SU-DHL-6 (cell line): ENCODE results near the gene ABCG4.
"Not testable (repeated sequence)": the region's sequence is repeated elsewhere in the genome, so short reads cannot be mapped to it uniquely, and the experiment has no call there.

Experiments used
- H2AFZ ChIP-seq: fragments of 200-600 bp; sonication (generic); 2 replicates; pipeline ENCODE4 v1.6.1; 2014; ENCODE audit warnings: low read depth, mild to moderate bottlenecking, moderate library complexity, mixed read lengths, antibody characterized with exemption, low read length; ENCODE audit not compliant: severe bottlenecking
- H3F3A ChIP-seq: fragments of 200-600 bp; shearing (Covaris generic); 2 replicates; pipeline ENCODE4 v1.6.0; 2016; ENCODE audit warnings: antibody characterized with exemption, mild to moderate bottlenecking; ENCODE audit not compliant: insufficient read depth
- H3K27ac ChIP-seq: fragments of 200-600 bp; sonication (generic); 2 replicates; pipeline ENCODE4 v1.5.1; 2016; ENCODE audit warnings: low read depth, mild to moderate bottlenecking, low read length, moderate library complexity, mixed read lengths
- H3K27me3 ChIP-seq: fragments of 200-600 bp; sonication (generic), shearing (Covaris generic); 2 replicates; pipeline ENCODE4 v1.6.0; 2014; ENCODE audit warnings: mild to moderate bottlenecking, low read length
- H3K36me3 ChIP-seq: fragments of 200-600 bp; sonication (generic); 2 replicates; pipeline ENCODE4 v1.6.1; 2014; ENCODE audit warnings: mild to moderate bottlenecking, low read length, mixed read lengths
- H3K4me2 ChIP-seq: fragments of 300-600, 200-600 bp; shearing (Covaris generic), sonication (generic); 2 replicates; pipeline ENCODE4 v1.6.0; 2014; ENCODE audit warnings: low read length, low read depth, mild to moderate bottlenecking; ENCODE audit not compliant: poor library complexity, severe bottlenecking
- H3K4me3 ChIP-seq: fragments of 200-600 bp; sonication (generic); 2 replicates; pipeline ENCODE4 v1.5.1; 2014; ENCODE audit warnings: antibody characterized with exemption, low read length, mild to moderate bottlenecking, mixed read lengths; ENCODE audit not compliant: insufficient read depth, poor library complexity, severe bottlenecking
- H3K79me2 ChIP-seq: fragments of 200-600 bp; sonication (generic); 2 replicates; pipeline ENCODE4 v1.6.1; 2014; ENCODE audit warnings: mild to moderate bottlenecking, low read length, moderate library complexity; ENCODE audit not compliant: insufficient read depth
- H3K9ac ChIP-seq: fragments of 200-600 bp; sonication (generic); 2 replicates; pipeline ENCODE4 v1.7.0; 2014; ENCODE audit warnings: mild to moderate bottlenecking, low read length
- H3K9me2 ChIP-seq: fragments of 200-600 bp; sonication (generic); replicated peaks from 2 replicates; pipeline ENCODE4 v1.6.1; 2014; ENCODE audit warnings: low read length; ENCODE audit not compliant: insufficient read depth
- H3K9me3 ChIP-seq: fragments of 200-600 bp; sonication (generic); 2 replicates; pipeline ENCODE4 v1.6.1; 2014; ENCODE audit warnings: low read length, mixed read lengths; ENCODE audit not compliant: insufficient read depth
- H4K20me1 ChIP-seq: fragments of 200-600 bp; sonication (generic); 2 replicates; pipeline ENCODE4 v1.6.1; 2014; ENCODE audit warnings: low read depth, mild to moderate bottlenecking, antibody characterized with exemption, low read length, moderate library complexity, mixed read lengths
- EZH2phosphoT487 ChIP-seq: fragments of 200-600 bp; sonication (generic), shearing (Covaris generic); conservative IDR thresholded peaks from 2 replicates; pipeline ENCODE4 v1.6.1; 2018; ENCODE audit warnings: mild to moderate bottlenecking, antibody characterized with exemption, low read length, moderate library complexity, mixed read lengths
- TF ChIP-seq, protein P1 (sequence below): fragments of 200-600 bp; sonication (generic); IDR thresholded peaks from one replicate; pipeline ENCODE4 v1.5.1; 2017; ENCODE audit warnings: antibody characterized with exemption, mild to moderate bottlenecking, low read length, moderate library complexity; ENCODE audit not compliant: insufficient read depth, poor library complexity, severe bottlenecking

Gene ABCG4

DNA sequence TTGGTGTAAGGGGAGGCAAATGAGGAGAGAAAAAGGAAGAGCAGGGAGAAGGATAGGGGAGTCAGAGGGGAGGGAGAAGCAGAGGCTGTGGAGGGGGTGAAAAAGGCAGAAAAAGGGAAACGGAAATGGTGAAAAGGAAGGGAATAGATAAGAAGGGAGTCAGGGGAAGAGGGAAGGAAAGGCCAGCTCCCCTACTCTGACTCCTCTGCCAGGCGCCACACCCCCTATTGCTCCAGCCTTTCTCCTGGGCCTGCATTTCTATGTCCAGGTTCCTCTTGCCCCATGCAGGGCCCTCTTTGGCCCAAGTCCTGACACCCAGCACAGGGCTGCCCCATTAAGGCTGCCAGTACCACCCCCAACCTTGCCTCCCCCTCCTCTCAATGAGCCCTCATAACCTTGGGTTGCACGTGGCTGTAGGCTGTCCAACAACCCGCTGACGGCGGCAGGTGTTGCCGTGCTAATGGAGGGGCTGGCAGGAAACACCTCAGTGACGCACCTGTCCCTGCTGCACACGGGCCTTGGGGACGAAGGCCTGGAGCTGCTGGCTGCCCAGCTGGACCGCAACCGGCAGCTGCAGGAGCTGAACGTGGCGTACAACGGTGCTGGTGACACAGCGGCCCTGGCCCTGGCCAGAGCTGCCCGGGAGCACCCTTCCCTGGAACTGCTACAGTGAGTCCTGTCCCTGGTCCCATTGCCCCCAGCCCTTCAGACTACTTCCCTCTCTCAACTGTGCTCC, 33.0 kb downstream of the ABCG4 start:
- TF ChIP-seq EZH2phosphoT487 = no peak
- TF ChIP-seq, protein P1, sequence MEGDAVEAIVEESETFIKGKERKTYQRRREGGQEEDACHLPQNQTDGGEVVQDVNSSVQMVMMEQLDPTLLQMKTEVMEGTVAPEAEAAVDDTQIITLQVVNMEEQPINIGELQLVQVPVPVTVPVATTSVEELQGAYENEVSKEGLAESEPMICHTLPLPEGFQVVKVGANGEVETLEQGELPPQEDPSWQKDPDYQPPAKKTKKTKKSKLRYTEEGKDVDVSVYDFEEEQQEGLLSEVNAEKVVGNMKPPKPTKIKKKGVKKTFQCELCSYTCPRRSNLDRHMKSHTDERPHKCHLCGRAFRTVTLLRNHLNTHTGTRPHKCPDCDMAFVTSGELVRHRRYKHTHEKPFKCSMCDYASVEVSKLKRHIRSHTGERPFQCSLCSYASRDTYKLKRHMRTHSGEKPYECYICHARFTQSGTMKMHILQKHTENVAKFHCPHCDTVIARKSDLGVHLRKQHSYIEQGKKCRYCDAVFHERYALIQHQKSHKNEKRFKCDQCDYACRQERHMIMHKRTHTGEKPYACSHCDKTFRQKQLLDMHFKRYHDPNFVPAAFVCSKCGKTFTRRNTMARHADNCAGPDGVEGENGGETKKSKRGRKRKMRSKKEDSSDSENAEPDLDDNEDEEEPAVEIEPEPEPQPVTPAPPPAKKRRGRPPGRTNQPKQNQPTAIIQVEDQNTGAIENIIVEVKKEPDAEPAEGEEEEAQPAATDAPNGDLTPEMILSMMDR = no peak
- no peaks in the 10 kb centered on the region for H3F3A ChIP-seq
- no peak overlapping the region for H3K9ac ChIP-seq
- no peaks in the 10 kb centered on the region for H4K20me1 ChIP-seq
- H3K79me2 ChIP-seq = no peaks in the 10 kb centered on the region
- H3K4me3 ChIP-seq = no peak overlapping the region
- H3K9me2 ChIP-seq = no peaks in the 10 kb centered on the region
- H3K9me3 ChIP-seq = no peaks in the 10 kb centered on the region
- H3K27ac ChIP-seq = no peak overlapping the region
- H3K27me3 ChIP-seq = no peaks in the 10 kb centered on the region
- no peak overlapping the region for H3K4me2 ChIP-seq
- no peak overlapping the region for H2AFZ ChIP-seq
- no peaks in the 10 kb centered on the region for H3K36me3 ChIP-seq

DNA sequence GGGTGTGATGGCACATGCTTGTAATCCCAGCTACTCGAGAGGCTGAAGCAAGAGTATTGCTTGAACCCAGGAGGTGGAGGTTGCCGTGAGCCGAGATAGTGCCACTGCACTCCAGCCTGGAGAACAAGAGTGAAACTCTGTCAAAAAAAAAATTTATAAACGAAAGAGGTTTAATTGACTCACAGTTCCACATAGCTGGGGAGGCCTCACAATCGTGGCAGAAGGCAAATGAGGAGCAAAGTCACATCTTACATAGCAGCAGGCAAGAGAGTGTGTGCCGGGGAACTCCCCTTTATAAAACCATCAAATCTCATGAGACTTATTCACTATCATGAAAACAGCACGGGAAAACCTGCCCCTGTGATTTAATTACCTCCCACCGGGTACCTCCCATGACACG, 35.5 kb downstream of the ABCG4 start:
- not testable (repeated sequence) for H3K9ac ChIP-seq, H3K27ac ChIP-seq, H3K27me3 ChIP-seq, H3K36me3 ChIP-seq, H3K79me2 ChIP-seq, H4K20me1 ChIP-seq, H3F3A ChIP-seq, H3K9me2 ChIP-seq, H3K9me3 ChIP-seq, H3K4me2 ChIP-seq, H3K4me3 ChIP-seq, H2AFZ ChIP-seq

DNA sequence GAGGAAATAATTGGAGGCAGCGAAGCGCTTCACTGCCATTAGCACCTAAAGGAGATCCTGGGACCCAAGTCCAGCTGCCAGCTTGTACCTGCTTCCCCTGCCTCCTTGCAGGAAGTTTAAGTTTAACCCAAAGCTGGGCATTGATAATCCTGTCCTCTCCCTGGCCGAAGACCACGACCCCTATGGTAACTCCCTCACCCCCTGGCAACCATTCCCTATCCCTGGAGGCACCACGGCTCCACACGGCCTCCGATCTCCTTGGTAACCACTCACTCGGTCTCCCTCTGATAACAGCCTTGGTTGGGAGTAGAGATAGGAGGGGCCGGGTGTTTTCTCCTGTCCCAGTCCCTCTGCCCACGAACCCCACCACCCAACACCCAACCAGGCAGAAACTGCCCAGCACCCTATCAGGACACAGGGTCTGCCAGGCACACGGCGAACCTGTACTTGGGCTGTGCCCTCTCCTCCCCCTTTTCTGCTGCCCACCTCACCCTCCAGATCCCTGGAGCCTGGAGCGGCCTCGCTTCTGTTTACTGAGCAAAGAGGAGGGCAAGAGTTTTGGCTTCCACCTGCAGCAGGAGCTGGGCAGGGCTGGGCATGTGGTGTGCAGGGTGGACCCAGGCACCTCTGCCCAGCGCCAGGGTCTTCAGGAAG, 37.3 kb downstream of the ABCG4 start:
- no peaks in the 10 kb centered on the region for H3K36me3 ChIP-seq
- H3K4me3 ChIP-seq = no peak overlapping the region
- no peak overlapping the region for H3K4me2 ChIP-seq
- no peak overlapping the region for H3K9ac ChIP-seq
- H3F3A ChIP-seq = no peaks in the 10 kb centered on the region
- H3K27ac ChIP-seq = no peak overlapping the region
- H4K20me1 ChIP-seq = no peaks in the 10 kb centered on the region
- H3K79me2 ChIP-seq = no peaks in the 10 kb centered on the region
- H3K9me3 ChIP-seq = no peaks in the 10 kb centered on the region
- no peak overlapping the region for H2AFZ ChIP-seq
- no peaks in the 10 kb centered on the region for H3K9me2 ChIP-seq
- no peaks in the 10 kb centered on the region for H3K27me3 ChIP-seq
- no peak for TF ChIP-seq EZH2phosphoT487
- TF ChIP-seq, protein P1 = no peak

DNA sequence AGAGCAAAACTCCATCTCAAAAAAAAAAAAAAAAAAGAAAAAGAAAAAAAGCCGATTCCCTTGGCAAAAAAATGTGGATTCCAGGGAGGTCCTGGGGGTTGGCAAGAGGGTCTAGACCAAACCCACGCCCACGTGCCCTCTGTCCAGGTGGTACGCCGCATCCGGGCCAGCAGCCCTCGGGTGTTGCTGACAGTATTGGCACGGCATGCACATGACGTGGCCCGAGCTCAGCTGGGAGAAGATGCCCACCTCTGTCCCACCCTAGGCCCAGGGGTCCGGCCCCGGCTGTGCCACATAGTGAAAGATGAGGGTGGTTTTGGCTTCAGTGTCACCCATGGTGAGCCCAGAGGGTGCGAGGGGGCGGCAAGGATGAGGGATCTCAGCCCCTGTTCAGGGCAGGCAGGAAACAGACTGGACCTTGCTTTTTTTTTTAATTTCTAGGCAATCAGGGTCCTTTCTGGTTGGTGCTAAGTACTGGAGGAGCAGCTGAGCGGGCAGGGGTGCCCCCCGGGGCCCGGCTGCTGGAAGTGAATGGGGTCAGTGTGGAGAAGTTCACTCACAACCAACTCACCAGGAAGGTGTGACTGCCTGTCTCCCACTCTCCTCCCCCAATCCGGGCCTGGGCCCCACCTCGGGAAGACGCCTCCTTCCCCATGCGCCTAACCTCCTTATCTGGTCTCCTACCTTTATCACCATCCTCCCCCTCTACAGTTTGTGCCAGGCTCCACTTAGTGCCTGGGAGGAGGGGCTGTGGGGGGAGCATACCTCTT, 38.5 kb downstream of the ABCG4 start:
- TF ChIP-seq, protein P1 = no peak
- no peak for TF ChIP-seq EZH2phosphoT487
- no peak overlapping the region for H3K27ac ChIP-seq
- no peaks in the 10 kb centered on the region for H3K27me3 ChIP-seq
- no peak overlapping the region for H3K9ac ChIP-seq
- no peaks in the 10 kb centered on the region for H3K36me3 ChIP-seq
- H3K4me3 ChIP-seq = no peak overlapping the region
- no peaks in the 10 kb centered on the region for H4K20me1 ChIP-seq
- no peak overlapping the region for H2AFZ ChIP-seq
- H3K4me2 ChIP-seq = no peak overlapping the region
- no peaks in the 10 kb centered on the region for H3F3A ChIP-seq
- no peaks in the 10 kb centered on the region for H3K9me2 ChIP-seq
- no peaks in the 10 kb centered on the region for H3K9me3 ChIP-seq
- H3K79me2 ChIP-seq = no peaks in the 10 kb centered on the region
